Hypothalamus (tissue), 51 donors: ENCODE measurements around the gene EIF2D.
"Not testable (repeated sequence)": the region's sequence is repeated elsewhere in the genome, so short reads cannot be mapped to it uniquely, and the experiment has no call there.

ENCODE experiments used
- DNase-seq, 51 donors: peaks; one replicate each; lab custom pipeline; 2025; lab: John Stamatoyannopoulos, UW

The EIF2D gene

DNA sequence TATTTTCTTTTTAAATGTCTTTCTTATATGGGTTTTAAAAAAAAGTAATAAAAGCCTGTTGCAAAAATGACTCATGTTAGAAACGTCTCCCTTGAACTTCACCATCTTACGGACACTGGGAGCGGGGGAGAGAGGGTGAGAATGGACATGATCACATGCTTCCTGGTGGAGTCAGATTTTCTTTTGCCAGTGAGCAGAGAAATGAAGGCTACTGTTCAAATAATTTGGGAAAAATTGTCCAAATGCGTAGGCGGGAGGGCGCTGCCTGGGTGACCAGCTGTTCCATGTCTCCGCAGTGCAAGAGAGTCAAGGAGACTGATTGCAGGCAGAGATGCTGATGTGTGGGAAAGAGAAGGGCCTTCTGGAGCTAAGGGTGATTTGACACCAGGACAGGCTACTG, 23.1 kb downstream of the EIF2D start:
- DNase-seq: no peak

DNA sequence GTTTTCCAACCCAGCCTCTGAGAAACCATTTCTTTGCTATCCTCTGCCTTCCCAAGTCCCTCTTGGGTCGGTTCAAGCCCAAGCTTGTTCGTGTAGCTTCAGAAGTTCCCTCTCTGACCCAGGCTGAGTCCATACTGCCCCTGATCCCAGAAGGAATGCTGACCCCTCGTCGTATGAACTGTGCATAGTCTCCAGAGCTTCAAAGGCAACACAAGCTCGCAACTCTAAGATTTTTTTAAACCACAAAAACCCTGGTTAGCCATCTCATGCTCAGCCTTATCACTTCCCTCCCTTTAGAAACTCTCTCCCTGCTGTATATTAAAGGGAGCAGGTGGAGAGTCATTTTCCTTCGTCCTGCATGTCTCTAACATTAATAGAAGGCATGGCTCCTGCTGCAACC, 23.8 kb downstream of the EIF2D start:
- no peak for DNase-seq

DNA sequence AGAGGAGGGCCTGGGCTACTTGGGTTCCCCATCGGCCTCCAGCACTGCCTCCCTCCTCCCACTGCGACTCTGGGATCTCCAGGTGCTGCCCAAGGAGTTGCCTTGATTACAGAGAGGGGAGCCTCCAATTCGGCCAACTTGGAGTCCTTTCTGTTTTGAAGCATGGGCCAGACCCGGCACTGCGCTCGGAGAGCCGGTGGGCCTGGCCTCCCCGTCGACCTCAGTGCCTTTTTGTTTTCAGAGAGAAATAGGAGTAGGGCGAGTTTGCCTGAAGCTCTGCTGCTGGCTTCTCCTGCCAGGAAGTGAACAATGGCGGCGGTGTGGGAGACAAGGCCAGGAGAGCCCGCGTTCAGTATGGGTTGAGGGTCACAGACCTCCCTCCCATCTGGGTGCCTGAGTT, 24.4 kb downstream of the EIF2D start:
- no peak for DNase-seq

DNA sequence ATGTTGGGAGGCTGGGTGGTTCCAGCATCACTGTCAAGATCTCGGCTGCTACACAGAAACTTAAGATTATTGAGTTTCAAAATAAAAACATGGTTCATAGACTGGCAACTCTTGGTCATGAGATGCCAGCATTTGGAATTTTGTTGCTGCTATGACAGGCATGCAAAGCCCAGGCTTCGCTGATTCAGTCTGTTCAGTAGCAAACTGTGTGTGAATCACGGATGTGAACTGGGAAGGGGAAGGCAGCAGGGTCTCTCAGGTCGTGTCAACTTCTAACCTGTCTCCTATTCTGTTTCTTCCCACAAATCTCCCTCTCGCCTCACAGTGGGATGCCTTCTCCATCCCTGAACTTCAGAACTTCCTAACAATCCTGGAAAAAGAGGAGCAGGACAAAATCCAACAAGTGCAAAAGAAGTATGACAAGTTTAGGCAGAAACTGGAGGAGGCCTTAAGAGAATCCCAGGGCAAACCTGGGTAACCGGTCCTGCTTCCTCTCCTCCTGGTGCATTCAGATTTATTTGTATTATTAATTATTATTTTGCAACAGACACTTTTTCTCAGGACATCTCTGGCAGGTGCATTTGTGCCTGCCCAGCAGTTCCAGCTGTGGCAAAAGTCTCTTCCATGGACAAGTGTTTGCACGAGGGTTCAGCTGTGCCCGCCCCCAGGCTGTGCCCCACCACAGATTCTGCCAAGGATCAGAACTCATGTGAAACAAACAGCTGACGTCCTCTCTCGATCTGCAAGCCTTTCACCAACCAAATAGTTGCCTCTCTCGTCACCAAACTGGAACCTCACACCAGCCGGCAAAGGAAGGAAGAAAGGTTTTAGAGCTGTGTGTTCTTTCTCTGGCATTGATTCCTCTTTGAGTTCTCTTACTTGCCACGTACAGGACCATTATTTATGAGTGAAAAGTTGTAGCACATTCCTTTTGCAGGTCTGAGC, 25.5 kb downstream of the EIF2D start:
- no peak for DNase-seq

DNA sequence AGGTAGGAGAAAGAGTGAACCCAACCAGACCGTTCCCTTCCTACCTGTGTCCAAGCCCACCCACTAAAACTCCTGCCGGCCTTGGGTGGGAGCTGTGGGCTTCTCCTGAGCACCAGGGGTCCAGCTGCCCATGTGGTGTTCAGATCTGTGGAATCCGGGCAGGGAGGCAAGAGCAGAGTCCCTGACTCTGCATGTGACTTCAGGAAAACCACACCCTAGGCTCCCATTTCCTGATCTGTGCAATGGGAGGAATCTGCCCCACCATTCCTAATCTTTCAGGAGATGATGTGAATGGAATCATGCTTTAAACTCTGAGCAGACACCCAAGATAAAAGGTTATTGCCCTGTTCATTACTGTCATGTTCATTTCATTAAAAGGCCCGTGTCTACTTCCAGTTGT, 27.6 kb downstream of the EIF2D start:
- DNase-seq: no peak

DNA sequence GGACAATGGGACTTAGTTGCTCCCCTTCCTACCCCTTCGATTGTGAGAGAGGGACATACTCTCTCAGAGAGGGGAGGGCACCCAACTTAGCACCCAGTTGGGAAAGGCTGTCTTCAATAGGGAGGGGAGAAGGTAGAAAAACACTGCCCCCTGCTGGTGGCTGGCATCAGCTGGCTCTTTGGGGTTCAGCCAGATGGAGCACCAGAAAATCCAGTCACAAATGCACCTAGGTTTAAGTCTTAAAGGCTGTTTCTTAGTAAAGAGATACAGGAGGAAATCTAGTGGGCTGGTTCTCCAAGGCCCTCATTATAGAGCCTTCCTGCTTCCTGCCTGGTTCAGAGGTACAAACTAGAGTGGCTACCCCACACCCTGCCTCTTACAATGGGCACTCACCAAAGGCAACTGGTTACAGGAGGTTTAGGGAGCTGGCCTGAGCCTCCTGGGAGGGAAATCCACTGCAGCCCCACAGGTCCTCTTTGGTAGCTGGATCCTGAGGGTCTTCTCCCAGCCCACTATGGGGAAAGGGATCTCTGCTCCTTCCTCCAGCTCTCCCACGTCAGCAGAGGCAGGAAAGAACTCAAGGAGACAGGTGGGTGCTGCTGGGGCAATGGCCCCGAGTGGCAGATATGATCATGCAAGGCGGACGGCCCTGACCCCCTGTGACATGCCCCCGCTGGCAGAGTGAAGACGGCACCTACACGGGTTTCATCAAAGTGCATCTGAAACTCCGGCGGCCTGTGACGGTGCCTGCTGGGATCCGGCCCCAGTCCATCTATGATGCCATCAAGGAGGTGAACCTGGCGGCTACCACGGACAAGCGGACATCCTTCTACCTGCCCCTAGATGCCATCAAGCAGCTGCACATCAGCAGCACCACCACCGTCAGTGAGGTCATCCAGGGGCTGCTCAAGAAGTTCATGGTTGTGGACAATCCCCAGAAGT, 28.3 kb downstream of the EIF2D start:
- peak in 46 of 51 donors; percentile 10 to 84 (median 54) for DNase-seq

DNA sequence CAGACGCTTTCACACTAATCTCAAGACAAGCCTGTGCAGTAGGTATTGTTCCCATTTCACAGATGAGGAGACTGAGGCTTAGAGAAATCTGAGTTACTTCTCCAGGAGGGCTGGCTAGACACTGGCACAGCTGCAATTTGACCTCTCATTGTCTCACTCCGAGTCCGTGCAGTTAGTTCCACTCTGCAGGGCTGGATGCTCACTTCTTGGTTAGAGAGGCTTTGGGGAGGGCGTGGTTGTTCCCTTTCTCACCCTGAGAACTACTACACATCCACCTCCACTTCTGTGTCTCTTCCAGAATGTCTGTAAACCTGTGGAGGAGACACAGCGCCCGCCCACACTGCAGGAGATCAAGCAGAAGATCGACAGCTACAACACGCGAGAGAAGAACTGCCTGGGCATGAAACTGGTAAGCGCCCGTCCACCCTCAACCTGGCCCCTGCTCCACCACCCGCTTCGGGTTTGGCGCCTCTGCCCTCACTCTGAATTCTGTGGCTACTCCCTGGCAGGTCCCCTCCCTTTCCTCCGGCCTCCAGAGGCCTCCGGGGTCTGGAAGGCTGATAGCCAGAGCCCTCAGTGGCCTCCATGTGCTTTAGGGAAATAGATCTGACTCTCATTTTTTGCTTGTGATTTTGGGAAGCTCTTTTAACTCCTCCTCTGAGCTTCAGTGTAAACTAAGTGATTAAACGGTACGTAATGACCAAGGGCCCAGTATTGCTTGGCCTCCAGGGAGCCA, 29.1 kb downstream of the EIF2D start:
- DNase-seq: peak in 2 of 51 donors; percentile 6 to 65

DNA sequence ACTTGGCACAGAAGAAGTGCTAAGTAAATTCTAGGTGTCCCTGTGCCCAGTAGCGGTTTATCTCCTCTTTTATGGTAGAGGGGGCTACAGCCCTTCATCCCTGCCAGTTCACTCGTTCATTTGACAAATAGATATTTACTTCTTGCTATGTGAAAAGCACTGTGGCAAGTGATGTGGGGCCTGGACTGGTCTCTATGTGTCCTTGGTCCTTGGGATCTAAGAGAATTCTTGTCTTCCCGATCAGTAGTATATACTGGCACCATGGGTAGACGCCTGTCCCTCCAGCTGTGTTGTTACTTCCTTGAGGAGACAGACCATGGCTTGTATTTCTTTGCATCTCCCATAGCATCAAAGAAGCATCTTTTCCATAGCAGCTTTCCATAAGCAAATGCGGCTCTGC, 29.7 kb downstream of the EIF2D start:
- DNase-seq: no peak

DNA sequence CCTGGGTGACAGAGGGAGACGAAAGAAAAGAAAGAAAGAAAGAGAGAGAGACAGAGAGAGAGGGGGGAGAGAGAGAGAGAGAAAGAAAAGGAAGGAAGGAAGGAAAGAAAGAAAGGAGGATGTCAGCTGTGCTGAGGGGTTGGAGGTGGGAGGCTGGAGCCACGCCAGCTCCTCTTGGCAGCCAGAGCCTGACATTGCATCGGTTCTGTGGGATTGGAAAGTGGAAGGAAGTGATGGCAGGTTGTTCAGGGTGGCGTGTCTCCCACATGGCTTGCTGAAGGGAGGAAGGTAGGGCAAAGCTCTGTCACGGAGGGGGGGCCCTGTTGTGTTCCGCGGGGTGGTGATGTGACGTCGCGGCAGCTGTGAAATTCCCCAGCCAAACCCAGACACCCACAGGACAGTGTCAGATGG, 30.7 kb downstream of the EIF2D start:
- DNase-seq: peak in 17 of 51 donors; percentile 5 to 66 (median 25)

DNA sequence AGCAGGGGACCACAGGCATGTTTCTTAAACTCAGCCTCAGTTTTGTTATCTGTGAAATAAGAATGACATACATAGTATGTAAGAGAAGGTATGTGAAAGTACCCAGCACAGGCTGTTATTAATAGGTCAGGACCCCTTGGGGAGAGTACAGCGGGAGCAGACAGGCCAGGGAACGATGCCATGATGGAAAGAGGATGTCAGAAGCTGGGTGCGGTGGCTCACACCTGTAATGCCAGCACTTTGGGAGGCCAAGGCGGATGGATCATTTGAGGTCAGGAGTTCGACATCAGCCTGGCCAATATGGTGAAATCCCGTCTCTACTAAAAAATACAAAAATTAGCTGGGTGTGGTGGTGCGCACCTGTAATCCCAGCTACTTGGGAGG, 31.2 kb downstream of the EIF2D start:
- not testable (repeated sequence) for DNase-seq

DNA sequence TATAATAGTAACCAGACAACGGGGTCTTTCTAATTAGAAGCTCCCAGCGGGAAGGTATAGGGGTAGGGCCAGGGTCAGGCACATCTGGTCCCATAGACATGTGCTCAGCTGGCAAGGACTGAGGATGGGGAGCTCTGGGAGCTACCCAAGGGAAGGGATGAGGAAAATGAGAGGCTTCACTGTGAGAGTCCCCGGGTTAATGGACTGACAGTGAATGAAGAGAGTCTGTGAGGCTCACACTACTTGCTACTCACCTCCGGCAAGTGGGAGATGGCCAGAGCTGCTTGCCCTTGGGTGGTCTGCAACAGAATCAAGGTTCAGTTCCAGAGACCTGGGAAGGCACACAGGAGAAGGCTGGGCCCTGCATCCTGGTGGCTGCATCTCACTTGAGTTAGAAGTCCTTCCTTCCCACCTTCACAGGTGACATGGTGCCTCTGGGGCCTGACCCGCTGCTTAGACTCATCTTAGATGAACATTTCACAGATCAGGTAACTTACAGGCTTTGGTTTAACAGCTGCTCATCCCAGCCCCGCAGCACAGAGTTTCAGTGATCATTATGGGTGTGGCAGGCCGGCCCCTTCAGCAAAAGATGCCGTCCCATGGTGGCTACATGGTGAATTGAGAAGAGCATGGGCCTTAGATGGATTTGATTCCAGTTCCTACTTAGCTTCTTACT, 31.7 kb downstream of the EIF2D start:
- DNase-seq: no peak

DNA sequence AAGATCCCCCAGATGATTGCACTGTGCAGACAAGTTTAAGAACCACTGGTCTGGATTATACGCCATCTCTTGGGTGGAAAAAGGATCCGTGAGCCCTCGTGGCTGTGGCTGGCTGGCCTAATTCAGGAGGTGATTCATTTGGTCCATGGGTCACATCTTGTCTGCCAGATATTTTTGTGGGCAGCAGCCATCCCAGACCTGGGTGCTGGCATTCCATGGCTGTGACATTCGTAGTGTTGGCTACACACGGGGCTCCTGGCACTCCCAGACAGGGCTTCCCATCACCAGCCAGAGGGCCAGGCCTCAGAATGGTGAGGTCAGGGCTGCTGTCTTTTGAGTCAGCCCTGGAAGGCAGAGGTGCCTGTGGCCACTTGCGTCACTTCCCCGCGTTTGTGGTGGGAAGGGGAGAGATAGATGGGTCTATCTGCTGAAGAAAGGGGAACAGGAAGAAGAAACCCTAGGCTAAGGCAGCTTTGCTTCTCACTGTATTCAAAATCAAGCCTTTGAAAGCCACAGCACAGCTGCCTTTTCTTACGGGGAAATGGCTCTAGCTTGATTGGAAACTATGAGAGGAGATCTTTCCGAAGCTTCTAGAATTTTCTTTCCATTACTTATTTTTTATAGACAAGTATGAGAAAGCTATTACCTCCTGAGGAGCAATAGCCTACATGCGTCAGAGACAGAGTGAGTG, 32.4 kb downstream of the EIF2D start:
- DNase-seq: peak in 37 of 51 donors; percentile 12 to 75 (median 37)

DNA sequence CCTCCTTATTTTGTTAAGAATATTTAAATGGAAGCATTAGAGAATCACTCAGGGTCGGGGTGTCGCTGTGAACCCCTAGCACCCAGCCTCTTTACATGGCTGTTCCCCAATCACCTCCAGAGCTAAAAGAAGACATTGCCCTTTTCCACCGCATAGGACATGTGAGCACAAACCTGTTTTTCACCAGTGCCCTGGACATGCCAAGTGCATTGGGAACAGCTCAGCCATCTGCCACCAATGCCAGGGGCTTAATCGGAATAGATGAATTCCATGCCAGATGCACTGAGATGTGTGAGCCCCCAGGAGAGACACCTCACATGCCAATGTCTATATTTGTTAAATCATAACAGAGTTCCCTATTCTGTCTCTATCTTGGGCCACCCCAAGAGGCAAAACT, 33.3 kb downstream of the EIF2D start:
- no peak for DNase-seq

DNA sequence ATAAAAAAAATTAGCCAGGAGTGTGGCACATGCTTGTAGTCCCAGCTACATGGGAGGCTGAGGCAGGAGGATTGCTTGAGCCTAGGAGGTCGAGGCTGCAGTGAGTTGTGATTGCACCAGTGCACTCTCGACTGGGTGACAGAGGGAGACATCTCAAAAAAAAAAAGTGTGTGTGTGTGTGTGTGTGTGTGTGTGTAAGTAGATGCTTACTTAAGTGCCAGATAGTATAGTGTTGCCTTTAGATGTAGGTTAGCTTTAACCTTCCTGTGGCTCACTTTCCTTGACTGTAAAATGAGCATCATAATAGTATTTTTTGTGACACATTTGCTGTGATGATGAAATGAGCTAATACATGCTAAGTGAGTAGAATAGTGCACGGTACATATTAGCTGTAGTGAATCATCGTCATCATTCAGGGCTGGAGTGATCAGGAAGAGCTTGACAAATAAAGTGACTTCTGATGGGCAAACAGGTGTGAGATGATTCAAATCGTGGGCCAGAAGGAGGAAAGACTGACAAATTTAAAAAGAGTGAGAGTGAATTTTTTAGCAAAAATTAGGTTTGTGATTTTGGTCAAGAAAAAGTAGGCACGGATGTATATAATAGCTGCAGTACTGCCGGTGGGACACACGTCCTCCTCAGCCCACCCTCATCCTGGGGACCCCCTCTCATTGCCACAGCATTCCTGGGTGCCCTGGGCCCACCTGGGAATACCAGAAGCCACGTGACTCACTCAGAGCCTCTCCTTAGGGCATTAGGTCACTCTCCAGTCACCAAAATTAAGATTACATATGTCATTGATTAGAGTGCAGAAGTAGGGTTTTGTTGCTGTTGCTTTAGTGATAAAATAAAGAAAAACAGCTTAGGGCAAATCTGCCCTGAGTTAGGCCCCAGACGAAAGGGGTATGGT, 33.9 kb downstream of the EIF2D start:
- DNase-seq: no peak

DNA sequence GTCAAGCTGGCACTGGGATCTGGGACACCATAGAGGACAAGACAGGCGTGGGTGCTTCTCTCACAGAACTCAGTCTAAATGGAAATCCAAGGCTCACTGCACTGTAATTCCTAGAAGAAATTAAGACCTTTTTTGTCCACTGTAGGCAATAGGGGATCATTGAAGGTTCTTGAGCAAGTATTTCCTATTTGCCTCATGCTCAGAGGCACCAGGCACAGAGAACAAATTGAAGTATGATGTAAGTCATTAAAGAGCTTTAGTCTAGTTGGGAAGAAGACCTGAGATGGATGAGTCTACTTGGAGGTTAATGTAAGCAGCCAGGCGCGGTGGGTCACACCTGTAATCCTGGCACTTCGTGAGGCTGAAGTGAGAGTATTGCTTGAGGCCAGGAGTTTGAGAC, 34.6 kb downstream of the EIF2D start:
- DNase-seq: no peak

DNA sequence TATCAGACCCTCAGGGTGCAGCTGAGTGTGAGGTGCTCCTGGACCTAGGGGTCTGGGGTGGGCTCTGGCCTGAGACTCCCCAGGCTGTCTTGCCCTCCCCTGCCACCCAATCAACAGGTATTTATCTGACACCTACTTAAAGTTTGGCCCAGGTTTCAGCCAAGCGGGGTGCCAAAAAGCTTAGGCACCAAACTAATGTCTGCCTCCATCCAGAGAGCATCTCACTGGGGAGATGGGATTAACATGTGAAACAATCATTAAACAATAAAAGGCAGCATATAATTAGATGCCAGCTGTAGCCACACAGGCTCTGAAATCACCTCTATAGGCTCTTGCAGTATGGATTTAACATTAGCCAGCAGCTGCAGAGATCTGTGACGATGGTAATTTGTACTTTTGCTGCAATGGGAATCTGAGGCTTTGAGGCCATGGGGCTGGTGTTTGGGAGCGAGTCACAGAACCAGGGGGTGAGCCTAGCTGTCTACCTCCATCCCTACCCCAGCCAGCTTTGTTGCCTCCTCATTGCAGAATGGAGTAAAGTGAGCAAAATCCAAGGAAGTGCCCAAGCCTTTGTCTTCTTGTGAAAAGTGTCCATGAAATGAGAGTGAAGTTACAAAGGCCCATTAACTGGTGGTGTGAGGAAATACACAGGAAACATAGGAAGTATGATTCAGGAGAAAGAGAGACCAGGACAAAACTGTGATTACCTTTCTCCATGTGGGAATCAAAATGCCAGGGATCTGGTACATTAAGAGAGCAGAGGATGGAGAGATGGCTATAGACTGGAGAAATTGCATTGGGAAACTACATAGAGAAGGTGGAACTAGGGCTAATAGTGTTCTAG, 36.1 kb downstream of the EIF2D start:
- no peak for DNase-seq

DNA sequence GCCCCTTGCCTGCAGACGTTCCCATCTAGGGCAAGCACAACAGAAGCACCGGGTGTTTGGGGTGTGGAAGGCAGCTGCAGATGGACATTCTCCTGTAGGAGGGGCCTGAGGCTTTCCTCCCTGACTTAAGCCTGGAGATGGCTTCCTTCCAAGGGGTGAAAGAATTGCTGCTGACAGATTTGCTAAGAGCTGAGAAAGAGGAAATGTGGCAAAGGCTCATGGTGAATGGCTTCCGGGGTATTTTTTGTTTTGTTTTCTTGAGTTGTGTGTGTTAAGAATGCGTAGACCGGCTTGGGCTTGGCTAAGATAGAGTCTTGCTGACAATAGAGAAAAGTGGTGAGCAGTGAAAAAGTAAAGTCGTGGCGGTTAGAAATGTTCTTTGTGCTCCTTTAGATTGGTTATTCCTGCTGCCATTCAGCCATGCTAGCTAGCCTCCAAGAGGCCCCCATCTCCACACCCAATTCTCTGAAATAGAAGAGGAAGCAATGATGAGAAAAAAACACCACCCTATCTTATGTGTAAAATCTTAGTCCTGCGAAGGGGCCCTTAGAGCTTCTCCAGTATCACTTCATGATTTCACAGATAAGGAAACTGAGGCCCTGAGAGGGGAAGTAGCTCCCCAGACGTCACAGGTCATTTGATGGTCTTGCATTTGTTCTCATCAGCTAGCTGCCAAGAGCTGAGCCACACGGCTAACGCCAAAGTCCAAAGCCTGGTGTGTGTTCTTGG, 36.9 kb downstream of the EIF2D start:
- peak in 19 of 51 donors; percentile 5 to 46 (median 20) for DNase-seq
